ENCODE results near the gene FBXO41. TPM values are rescaled to one million over a fixed set of nuclear protein-coding genes. Genes with fewer than 3 reads are reported as not detected.

FBXO41 gene
- total RNA-seq, 1 experiment from 2014 or later = 34.9 TPM

- Histone ChIP-seq H4K20me1 (ENCODE audit: insufficient read depth) (peaks cover 5% of the 10 kb centered on the region; the same call in 1 of the 2 replicates), H3K9me3 (ENCODE audit: control insufficient read depth in 1 of 2, insufficient read depth in 1 of 2, low read depth in 1 of 2, low read length in 2 of 2) (no peaks in the 10 kb centered on the region), H3K9me2 (ENCODE audit: insufficient read depth) (no peaks in the 10 kb centered on the region), H3K9ac (ENCODE audit: low read length) (no peak overlapping the region), H3K27me3 (ENCODE audit: insufficient read depth, low read length) (no peaks in the 10 kb centered on the region), H3K79me2 (ENCODE audit: insufficient read depth, low read length) (peaks cover 34% of the 10 kb centered on the region), H2AFZ (ENCODE audit: low read depth, low read length, poor library complexity, severe bottlenecking) (no peak overlapping the region), H3K27ac (ENCODE audit: low read depth, low read length) (no peak overlapping the region), H3K36me3 (ENCODE audit: control insufficient read depth in 1 of 2, insufficient read depth in 2 of 2, low read length in 2 of 2) (peaks cover 59 to 64% of the 10 kb centered on the region in 2 experiments), H3K4me1 (ENCODE audit: control insufficient read depth in 1 of 2, insufficient read depth in 2 of 2, low read length in 2 of 2) (no peaks in the 10 kb centered on the region), H3K4me2 (ENCODE audit: low read length) (no peak overlapping the region), H3K4me3 (replicated peaks in 1 of 2; ENCODE audit: low read depth in 1 of 2, low read length in 2 of 2) (no peak overlapping the region)
- ChIA-PET CTCF (no interaction called here), POLR2A (interaction anchor here (1.7 kb wide), 1 partner anchor 18 kb away, joined by 5 read pairs; the partner anchor contains the start of genes CCT7 and PRADC1), RAD21 (ENCODE audit: low non-redundant PET in 1 of 2, low total read pairs in 2 of 2, uncharacterized antibody in 2 of 2, unreplicated experiment in 2 of 2) (no interaction called here)
- no peak for DNase-seq (ENCODE audit: low read depth, low spot score)
- no peak for ATAC-seq
- intact Hi-C loops (cut with micrococcal nuclease) = no loop called here
- BruUV-seq (replicated peaks) = no TSS peak
- no peak for TF ChIP-seq POLR2A (IDR thresholded peaks at IDR 0.05; ENCODE audit: borderline replicate concordance, extremely low read depth, insufficient read depth, insufficient read length)
- no peak for TF ChIP-seq MAX (IDR thresholded peaks at IDR 0.05)
- TF ChIP-seq TCF7L2 (IDR thresholded peaks at IDR 0.05; ENCODE audit: borderline replicate concordance, extremely low read depth, insufficient read depth, insufficient read length) = no peak
- no peak for TF ChIP-seq SP1 (IDR thresholded peaks at IDR 0.05; ENCODE audit: low read depth)
- no peak for TF ChIP-seq POLR2AphosphoS5 (IDR thresholded peaks at IDR 0.05; ENCODE audit: low read depth, low read length)
- no peak for TF ChIP-seq ZNF274 (IDR thresholded peaks at IDR 0.05; ENCODE audit: low read depth, low read length)
- TF ChIP-seq YY1 (IDR thresholded peaks at IDR 0.05; ENCODE audit: extremely low read depth, insufficient replicate concordance, low read depth, low read length) = no peak
- no peak for TF ChIP-seq ZFX (IDR thresholded peaks at IDR 0.05)
Measured at GRCh38 chr2:73250872-73251846, 33.1 kb downstream of the FBXO41 start.

- Histone ChIP-seq H3K79me2 (ENCODE audit: insufficient read depth, low read length) (peaks cover 49% of the 10 kb centered on the region), H3K27ac (ENCODE audit: low read depth, low read length) (no peak overlapping the region), H3K4me2 (ENCODE audit: low read length) (no peak overlapping the region), H3K9ac (ENCODE audit: low read length) (no peak overlapping the region), H3K36me3 (ENCODE audit: control insufficient read depth in 1 of 2, insufficient read depth in 2 of 2, low read length in 2 of 2) (peaks cover 74 to 79% of the 10 kb centered on the region in 2 experiments), H3K9me3 (ENCODE audit: control insufficient read depth in 1 of 2, insufficient read depth in 1 of 2, low read depth in 1 of 2, low read length in 2 of 2) (no peaks in the 10 kb centered on the region), H3K4me1 (ENCODE audit: control insufficient read depth in 1 of 2, insufficient read depth in 2 of 2, low read length in 2 of 2) (no peaks in the 10 kb centered on the region), H3K4me3 (replicated peaks in 1 of 2; ENCODE audit: low read depth in 1 of 2, low read length in 2 of 2) (no peak overlapping the region), H3K27me3 (ENCODE audit: insufficient read depth, low read length) (no peaks in the 10 kb centered on the region), H3K9me2 (ENCODE audit: insufficient read depth) (no peaks in the 10 kb centered on the region), H4K20me1 (ENCODE audit: insufficient read depth) (peaks cover 15% of the 10 kb centered on the region; the same call in 1 of the 2 replicates), H2AFZ (ENCODE audit: low read depth, low read length, poor library complexity, severe bottlenecking) (no peak overlapping the region)
- no peak for DNase-seq (ENCODE audit: low read depth, low spot score)
- ChIA-PET RAD21 (ENCODE audit: low non-redundant PET in 1 of 2, low total read pairs in 2 of 2, uncharacterized antibody in 2 of 2, unreplicated experiment in 2 of 2) (no interaction called here), POLR2A (no interaction called here), CTCF (no interaction called here)
- no peak for ATAC-seq
- TF ChIP-seq CBX3 (IDR thresholded peaks at IDR 0.05; ENCODE audit: low read depth) = no peak
- TF ChIP-seq ELF1 (IDR thresholded peaks at IDR 0.05; ENCODE audit: borderline replicate concordance, low read depth) = no peak
- no peak for TF ChIP-seq TCF7L2 (IDR thresholded peaks at IDR 0.05; ENCODE audit: borderline replicate concordance, extremely low read depth, insufficient read depth, insufficient read length)
- TF ChIP-seq ZFX (IDR thresholded peaks at IDR 0.05) = no peak
- TF ChIP-seq EZH2 (IDR thresholded peaks at IDR 0.05) = no peak
- TF ChIP-seq CEBPB (IDR thresholded peaks at IDR 0.05; ENCODE audit: low read depth) = no peak
- TF ChIP-seq ZBTB33 (IDR thresholded peaks at IDR 0.05; ENCODE audit: extremely low read depth, insufficient replicate concordance, low read length) = no peak
- TF ChIP-seq EZH2phosphoT487 (IDR thresholded peaks at IDR 0.05; ENCODE audit: borderline replicate concordance) = no peak
- TF ChIP-seq SIN3A (IDR thresholded peaks at IDR 0.05; ENCODE audit: low read depth) = no peak
- TF ChIP-seq SRF (IDR thresholded peaks at IDR 0.05; ENCODE audit: low read depth) = no peak
- intact Hi-C loops (cut with micrococcal nuclease) = no loop called here
- no TSS peak for BruUV-seq (replicated peaks)
Measured at GRCh38 chr2:73249636-73250035, 34.6 kb downstream of the FBXO41 start.
